BLaER1 (cell line): ENCODE data around the gene COMMD3.

Experiments used
- H3K27ac ChIP-seq: shearing (Covaris generic); formaldehyde crosslinking; 2 replicates; pipeline ENCODE4 v1.8.1; 2022
- H3K27me3 ChIP-seq: shearing (Covaris generic); formaldehyde crosslinking; 2 replicates; pipeline ENCODE4 v1.8.1; 2022
- H3K36me3 ChIP-seq: shearing (Covaris generic); formaldehyde crosslinking; 2 replicates; pipeline ENCODE4 v1.8.1; 2022
- H3K4me1 ChIP-seq: shearing (Covaris generic); formaldehyde crosslinking; 2 replicates; pipeline ENCODE4 v1.8.1; 2022
- H3K4me2 ChIP-seq: shearing (Covaris generic); formaldehyde crosslinking; 2 replicates; pipeline ENCODE4 v1.8.1; 2022
- H3K4me3 ChIP-seq: shearing (Covaris generic); formaldehyde crosslinking; 2 replicates; pipeline ENCODE4 v1.8.1; 2022
- H3K9ac ChIP-seq: shearing (Covaris generic); formaldehyde crosslinking; 2 replicates; pipeline ENCODE4 v1.8.1; 2022
- H3K9me3 ChIP-seq: shearing (Covaris generic); formaldehyde crosslinking; 2 replicates; pipeline ENCODE4 v1.8.1; 2022
- H4K20me1 ChIP-seq: shearing (Covaris generic); formaldehyde crosslinking; 2 replicates; pipeline ENCODE4 v1.8.1; 2022
- Cebpa-rat ChIP-seq: shearing (Covaris generic); IDR thresholded peaks from 2 replicates; pipeline ENCODE4 v1.8.1; 2022

COMMD3 gene

GRCh38 chr10:22364407-22365140 lies 48.4 kb downstream of the COMMD3 start:
- Histone ChIP-seq H3K4me1 (no peaks in the 10 kb centered on the region; the same call in 1 of the 2 replicates), H3K9me3 (no peaks in the 10 kb centered on the region), H3K27ac (no peak overlapping the region), H4K20me1 (no peaks in the 10 kb centered on the region), H3K27me3 (no peaks in the 10 kb centered on the region), H3K36me3 (0 out of 2 replicates have a peak, but pooled peaks cover 4% of the 10 kb centered on the region), H3K4me3 (no peak overlapping the region), H3K4me2 (no peak overlapping the region), H3K9ac (no peak overlapping the region)
- TF ChIP-seq Cebpa-rat = no peak

GRCh38 chr10:22365233-22365632 lies 49.0 kb downstream of the COMMD3 start:
- Histone ChIP-seq H4K20me1 (no peaks in the 10 kb centered on the region), H3K27ac (no peak overlapping the region), H3K36me3 (0 out of 2 replicates have a peak, but pooled peaks cover 4% of the 10 kb centered on the region), H3K4me1 (peaks cover 7% of the 10 kb centered on the region), H3K4me2 (no peak overlapping the region), H3K27me3 (no peaks in the 10 kb centered on the region), H3K9ac (no peak overlapping the region), H3K4me3 (no peak overlapping the region), H3K9me3 (no peaks in the 10 kb centered on the region)
- TF ChIP-seq Cebpa-rat = no peak

- Histone ChIP-seq H3K27me3 (no peaks in the 10 kb centered on the region), H4K20me1 (no peaks in the 10 kb centered on the region), H3K4me3 (no peak overlapping the region), H3K4me1 (peaks cover 12% of the 10 kb centered on the region), H3K4me2 (no peak overlapping the region), H3K36me3 (0 out of 2 replicates have a peak, but pooled peaks cover 4% of the 10 kb centered on the region), H3K9ac (no peak overlapping the region), H3K9me3 (no peaks in the 10 kb centered on the region), H3K27ac (no peak overlapping the region)
- no peak for TF ChIP-seq Cebpa-rat
Observed at GRCh38 chr10:22365644-22366434, 49.7 kb downstream of the COMMD3 start.

- no peak for TF ChIP-seq Cebpa-rat
- Histone ChIP-seq H4K20me1 (no peaks in the 10 kb centered on the region), H3K36me3 (0 out of 2 replicates have a peak, but pooled peaks cover 4% of the 10 kb centered on the region), H3K27ac (no peak overlapping the region), H3K9ac (no peak overlapping the region), H3K4me1 (peaks cover 13% of the 10 kb centered on the region), H3K4me2 (no peak overlapping the region), H3K9me3 (no peaks in the 10 kb centered on the region), H3K27me3 (no peaks in the 10 kb centered on the region), H3K4me3 (no peak overlapping the region)
Observed at GRCh38 chr10:22366435-22366703, 50.2 kb downstream of the COMMD3 start.

GRCh38 chr10:22366771-22367170 lies 50.6 kb downstream of the COMMD3 start:
- Histone ChIP-seq H3K4me1 (peaks cover 13% of the 10 kb centered on the region), H3K36me3 (0 out of 2 replicates have a peak, but pooled peaks cover 4% of the 10 kb centered on the region), H3K9ac (no peak overlapping the region), H4K20me1 (no peaks in the 10 kb centered on the region), H3K9me3 (no peaks in the 10 kb centered on the region), H3K4me3 (no peak overlapping the region), H3K27ac (no peak overlapping the region), H3K27me3 (no peaks in the 10 kb centered on the region), H3K4me2 (no peak overlapping the region)
- no peak for TF ChIP-seq Cebpa-rat

- H3K9ac ChIP-seq = no peak overlapping the region
- TF ChIP-seq Cebpa-rat = no peak
- H4K20me1 ChIP-seq = no peaks in the 10 kb centered on the region
- peaks cover 13% of the 10 kb centered on the region for H3K4me1 ChIP-seq
- 0 out of 2 replicates have a peak, but pooled peaks cover 4% of the 10 kb centered on the region for H3K36me3 ChIP-seq
- H3K27me3 ChIP-seq = no peaks in the 10 kb centered on the region
- H3K4me3 ChIP-seq = no peak overlapping the region
- H3K4me2 ChIP-seq = no peak overlapping the region
- H3K27ac ChIP-seq = no peak overlapping the region
- H3K9me3 ChIP-seq = no peaks in the 10 kb centered on the region
Observed at GRCh38 chr10:22367471-22367870, 51.3 kb downstream of the COMMD3 start.

GRCh38 chr10:22368402-22368801 lies 52.2 kb downstream of the COMMD3 start:
- H3K27me3 ChIP-seq = no peaks in the 10 kb centered on the region
- H3K4me2 ChIP-seq = 0 out of 2 replicates have a peak overlapping the region, but pooled peaks have one; percentile 2
- H3K27ac ChIP-seq = no peak overlapping the region
- no peaks in the 10 kb centered on the region for H4K20me1 ChIP-seq
- H3K9ac ChIP-seq = no peak overlapping the region
- 0 out of 2 replicates have a peak, but pooled peaks cover 4% of the 10 kb centered on the region for H3K36me3 ChIP-seq
- no peaks in the 10 kb centered on the region for H3K9me3 ChIP-seq
- peaks cover 13% of the 10 kb centered on the region for H3K4me1 ChIP-seq
- TF ChIP-seq Cebpa-rat = no peak
- H3K4me3 ChIP-seq = no peak overlapping the region

- no peak overlapping the region for H3K9ac ChIP-seq
- no peaks in the 10 kb centered on the region for H3K27me3 ChIP-seq
- no peak overlapping the region for H3K4me2 ChIP-seq
- H3K4me3 ChIP-seq = no peak overlapping the region
- H3K27ac ChIP-seq = no peak overlapping the region
- H4K20me1 ChIP-seq = no peaks in the 10 kb centered on the region
- 0 out of 2 replicates have a peak, but pooled peaks cover 4% of the 10 kb centered on the region for H3K36me3 ChIP-seq
- no peaks in the 10 kb centered on the region for H3K9me3 ChIP-seq
- peaks cover 13% of the 10 kb centered on the region for H3K4me1 ChIP-seq
- no peak for TF ChIP-seq Cebpa-rat
Observed at GRCh38 chr10:22368981-22369380, 52.8 kb downstream of the COMMD3 start.

GRCh38 chr10:22369434-22370072 lies 53.4 kb downstream of the COMMD3 start:
- H3K27me3 ChIP-seq = no peaks in the 10 kb centered on the region
- no peaks in the 10 kb centered on the region for H3K9me3 ChIP-seq
- TF ChIP-seq Cebpa-rat = no peak
- no peak overlapping the region for H3K4me2 ChIP-seq
- no peaks in the 10 kb centered on the region for H4K20me1 ChIP-seq
- no peak overlapping the region for H3K9ac ChIP-seq
- peaks cover 13% of the 10 kb centered on the region for H3K4me1 ChIP-seq
- 0 out of 2 replicates have a peak, but pooled peaks cover 4% of the 10 kb centered on the region for H3K36me3 ChIP-seq
- H3K27ac ChIP-seq = no peak overlapping the region
- H3K4me3 ChIP-seq = no peak overlapping the region
